Right lobe of liver (tissue), 4 donors: ENCODE data around the gene GGTLC2.
"Not testable (repeated sequence)": the region's sequence is repeated elsewhere in the genome, so short reads cannot be mapped to it uniquely, and the experiment has no call there.

Experiments
- CTCF ChIP-seq, 4 donors: fragments of 200-600 bp in 3 of 4; fragments of 450-650 bp in 1 of 4; IDR thresholded peaks; one replicate each; pipeline versions ENCODE4 v1.5.1 to v1.8.0; 2016 to 2022; ENCODE audit warnings: antibody characterized with exemption in 4 of 4, mild to moderate bottlenecking in 2 of 4
- POLR2A ChIP-seq: fragments of 450-650 bp; IDR thresholded peaks from one replicate; pipeline ENCODE4 v1.6.1; 2017; ENCODE audit warnings: antibody characterized with exemption, mild to moderate bottlenecking
- donor health status: DM: no; HTN: no; CAD: no.
- donor health status: DM: no; HTN: no; CAD: no.
- donor health status: DM: no; HTN: yes; CAD: no.

- not testable (repeated sequence) for TF ChIP-seq CTCF (IDR thresholded peaks at IDR 0.05); POLR2A
Measured at GRCh38 chr22:22649761-22650160, 5.3 kb downstream of the GGTLC2 start.
